Measurements from ENCODE around the gene CDAN1.

CDAN1 gene

DNA sequence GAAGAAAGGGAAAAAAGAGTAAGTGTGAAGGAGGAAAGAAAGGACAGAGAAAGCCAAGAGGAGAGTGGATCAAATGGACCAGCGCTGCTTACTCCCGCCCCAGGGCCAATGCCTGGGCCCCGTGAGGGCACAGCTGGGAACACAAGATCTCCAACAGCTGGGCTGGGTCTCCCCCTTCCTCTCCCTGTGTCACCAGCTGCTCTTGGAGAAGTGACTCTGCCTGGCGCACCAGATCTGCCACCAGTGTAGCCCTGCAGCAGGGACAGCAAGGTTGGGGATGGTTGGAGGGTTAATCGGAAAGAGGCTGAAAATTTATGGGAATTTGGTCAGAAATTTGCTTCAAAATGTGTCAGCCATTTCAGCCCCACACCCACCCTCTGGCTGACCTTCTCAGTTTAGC lies 8.4 kb downstream of the CDAN1 start:
- H3K27me3 ChIP-seq (ENCODE audit: insufficient read depth, poor library complexity, severe bottlenecking): no peaks in the 10 kb centered on the region
- peaks cover 92% of the 10 kb centered on the region for H3K36me3 ChIP-seq (ENCODE audit: low read depth)
- TF ChIP-seq, protein P1, sequence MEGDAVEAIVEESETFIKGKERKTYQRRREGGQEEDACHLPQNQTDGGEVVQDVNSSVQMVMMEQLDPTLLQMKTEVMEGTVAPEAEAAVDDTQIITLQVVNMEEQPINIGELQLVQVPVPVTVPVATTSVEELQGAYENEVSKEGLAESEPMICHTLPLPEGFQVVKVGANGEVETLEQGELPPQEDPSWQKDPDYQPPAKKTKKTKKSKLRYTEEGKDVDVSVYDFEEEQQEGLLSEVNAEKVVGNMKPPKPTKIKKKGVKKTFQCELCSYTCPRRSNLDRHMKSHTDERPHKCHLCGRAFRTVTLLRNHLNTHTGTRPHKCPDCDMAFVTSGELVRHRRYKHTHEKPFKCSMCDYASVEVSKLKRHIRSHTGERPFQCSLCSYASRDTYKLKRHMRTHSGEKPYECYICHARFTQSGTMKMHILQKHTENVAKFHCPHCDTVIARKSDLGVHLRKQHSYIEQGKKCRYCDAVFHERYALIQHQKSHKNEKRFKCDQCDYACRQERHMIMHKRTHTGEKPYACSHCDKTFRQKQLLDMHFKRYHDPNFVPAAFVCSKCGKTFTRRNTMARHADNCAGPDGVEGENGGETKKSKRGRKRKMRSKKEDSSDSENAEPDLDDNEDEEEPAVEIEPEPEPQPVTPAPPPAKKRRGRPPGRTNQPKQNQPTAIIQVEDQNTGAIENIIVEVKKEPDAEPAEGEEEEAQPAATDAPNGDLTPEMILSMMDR (IDR thresholded peaks at IDR 0.05; ENCODE audit: poor library complexity, severe bottlenecking): no peak
- no peaks in the 10 kb centered on the region for H3K9me3 ChIP-seq (ENCODE audit: severe bottlenecking)
- ATAC-seq (ENCODE audit: low read depth) (no peak), DNase-seq (ENCODE audit: low spot score) (no peak)
- no peaks in the 10 kb centered on the region for H3K4me1 ChIP-seq (ENCODE audit: insufficient read depth, poor library complexity, severe bottlenecking)
- no peak overlapping the region for H3K27ac ChIP-seq (ENCODE audit: poor library complexity, severe bottlenecking)
- no peak overlapping the region for H3K4me3 ChIP-seq (ENCODE audit: severe bottlenecking)

DNA sequence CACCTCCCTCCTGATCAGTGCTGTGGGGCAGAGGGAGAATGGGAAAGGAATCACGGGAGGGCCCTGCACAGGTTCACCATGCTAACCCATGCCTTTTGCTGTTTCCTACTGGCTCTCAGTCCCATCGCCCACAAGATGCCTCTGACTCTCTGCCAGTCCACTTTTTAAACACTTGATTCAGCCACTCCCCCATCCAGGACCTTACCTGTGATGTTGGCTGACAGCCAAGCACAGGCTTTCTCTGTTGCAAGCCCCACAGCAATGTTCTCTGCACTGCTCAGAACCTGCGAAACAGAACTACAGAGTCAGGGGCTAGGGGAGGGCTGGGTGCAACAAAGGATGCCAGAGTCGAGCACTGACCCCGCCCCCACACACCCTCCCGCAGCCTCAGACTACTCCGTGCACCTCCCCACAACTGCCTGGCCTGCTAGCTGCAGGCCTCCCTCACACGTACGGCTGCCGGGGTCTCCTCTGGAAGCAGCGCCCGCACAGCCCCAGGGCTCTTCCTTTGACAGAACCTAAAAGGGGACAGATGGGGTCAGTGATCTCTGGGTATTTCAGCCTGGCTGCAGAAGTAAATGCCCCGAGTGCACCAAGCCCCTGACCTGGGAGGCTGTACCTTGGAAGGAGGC lies 9.1 kb downstream of the CDAN1 start:
- H3K27me3 ChIP-seq (ENCODE audit: insufficient read depth, poor library complexity, severe bottlenecking): no peaks in the 10 kb centered on the region
- ATAC-seq (ENCODE audit: low read depth): peak; percentile 22
- no peaks in the 10 kb centered on the region for H3K4me1 ChIP-seq (ENCODE audit: insufficient read depth, poor library complexity, severe bottlenecking)
- H3K4me3 ChIP-seq (ENCODE audit: severe bottlenecking): no peak overlapping the region
- TF ChIP-seq, protein P1 (IDR thresholded peaks at IDR 0.05; ENCODE audit: poor library complexity, severe bottlenecking): no peak
- no peak overlapping the region for H3K27ac ChIP-seq (ENCODE audit: poor library complexity, severe bottlenecking)
- no peaks in the 10 kb centered on the region for H3K9me3 ChIP-seq (ENCODE audit: severe bottlenecking)
- H3K36me3 ChIP-seq (ENCODE audit: low read depth): peaks cover 92% of the 10 kb centered on the region
- no peak for DNase-seq (ENCODE audit: low spot score)

DNA sequence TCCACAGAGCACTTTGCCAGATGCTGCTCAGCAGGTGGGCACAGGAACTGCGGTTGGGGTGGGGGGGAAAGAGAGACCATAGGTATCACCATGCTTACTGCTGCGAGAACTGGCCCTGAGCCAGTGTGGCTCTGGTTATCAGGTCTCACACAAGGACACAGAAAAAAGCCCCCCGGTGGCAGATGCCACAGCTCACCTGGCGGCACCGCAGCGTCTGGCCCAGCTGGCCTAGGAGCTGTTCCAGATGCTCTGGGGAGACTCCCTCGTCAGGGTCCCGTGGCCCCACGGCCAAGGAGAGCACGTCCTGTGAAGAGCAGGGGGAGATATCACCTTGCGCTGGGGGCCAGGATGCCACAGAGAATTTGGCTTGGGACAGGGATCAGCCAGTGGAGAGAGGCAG lies 10.8 kb downstream of the CDAN1 start:
- peaks cover 80% of the 10 kb centered on the region for H3K36me3 ChIP-seq (ENCODE audit: low read depth)
- no peaks in the 10 kb centered on the region for H3K9me3 ChIP-seq (ENCODE audit: severe bottlenecking)
- TF ChIP-seq, protein P1 (IDR thresholded peaks at IDR 0.05; ENCODE audit: poor library complexity, severe bottlenecking): no peak
- no peak for DNase-seq (ENCODE audit: low spot score)
- H3K27ac ChIP-seq (ENCODE audit: poor library complexity, severe bottlenecking): no peak overlapping the region
- no peak for ATAC-seq (ENCODE audit: low read depth)
- peaks cover 2% of the 10 kb centered on the region for H3K4me1 ChIP-seq (ENCODE audit: insufficient read depth, poor library complexity, severe bottlenecking)
- no peaks in the 10 kb centered on the region for H3K27me3 ChIP-seq (ENCODE audit: insufficient read depth, poor library complexity, severe bottlenecking)
- no peak overlapping the region for H3K4me3 ChIP-seq (ENCODE audit: severe bottlenecking)

DNA sequence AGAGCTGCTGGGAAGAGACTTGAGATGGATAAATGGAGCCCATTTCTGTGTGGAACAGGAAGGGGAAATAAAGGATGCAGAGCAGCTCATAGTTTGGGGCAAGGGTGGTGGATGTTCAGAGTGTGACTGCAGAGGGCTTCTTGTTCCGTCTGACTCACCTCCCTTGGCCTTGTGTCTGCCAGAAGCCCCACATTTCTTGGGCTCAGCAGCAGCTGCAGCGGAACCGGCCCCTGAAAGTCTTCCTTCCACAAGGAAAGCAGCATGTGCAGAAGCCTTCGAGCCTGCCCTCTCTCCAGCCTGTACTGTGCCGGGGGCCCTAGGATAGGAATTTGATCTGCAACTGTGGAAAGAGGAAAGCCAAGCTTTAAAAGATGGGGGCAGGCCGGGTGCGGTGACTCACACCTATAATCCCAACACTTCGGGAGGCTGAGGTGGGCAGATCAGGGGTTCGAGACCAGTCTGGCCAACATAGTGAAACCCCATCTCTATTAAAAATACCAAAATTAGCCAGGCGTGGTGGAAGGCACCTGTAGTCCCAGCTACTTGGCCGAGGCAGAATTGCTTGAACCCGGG lies 11.5 kb downstream of the CDAN1 start:
- Histone ChIP-seq H3K36me3 (ENCODE audit: low read depth) (peaks cover 73% of the 10 kb centered on the region), H3K4me3 (ENCODE audit: severe bottlenecking) (no peak overlapping the region), H3K27me3 (ENCODE audit: insufficient read depth, poor library complexity, severe bottlenecking) (no peaks in the 10 kb centered on the region), H3K9me3 (ENCODE audit: severe bottlenecking) (no peaks in the 10 kb centered on the region), H3K27ac (ENCODE audit: poor library complexity, severe bottlenecking) (no peak overlapping the region), H3K4me1 (ENCODE audit: insufficient read depth, poor library complexity, severe bottlenecking) (peaks cover 6% of the 10 kb centered on the region)
- no peak for ATAC-seq (ENCODE audit: low read depth)
- DNase-seq (ENCODE audit: low spot score): no peak
- TF ChIP-seq, protein P1 (IDR thresholded peaks at IDR 0.05; ENCODE audit: poor library complexity, severe bottlenecking): no peak

DNA sequence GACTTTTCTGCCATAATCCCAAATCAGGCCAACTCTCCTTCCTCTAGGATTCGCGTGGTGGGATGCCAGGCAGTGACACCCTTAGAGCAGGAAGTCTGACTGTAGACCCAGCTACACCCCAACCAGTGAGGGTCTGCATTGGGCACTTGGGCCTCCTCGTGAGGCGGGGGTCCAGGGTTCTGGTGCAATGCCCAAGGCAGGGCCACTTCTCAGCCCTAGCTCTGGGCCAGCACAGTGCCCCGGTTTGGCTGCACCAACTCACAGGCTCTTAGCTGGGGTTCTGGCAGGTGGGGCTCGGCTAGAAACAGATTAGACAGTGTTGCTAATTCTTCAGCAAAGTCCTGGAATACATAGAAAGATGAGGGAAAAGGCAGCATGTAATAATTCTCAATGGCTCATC lies 12.7 kb downstream of the CDAN1 start:
- no peaks in the 10 kb centered on the region for H3K9me3 ChIP-seq (ENCODE audit: severe bottlenecking)
- H3K4me1 ChIP-seq (ENCODE audit: insufficient read depth, poor library complexity, severe bottlenecking): peaks cover 6% of the 10 kb centered on the region
- no peaks in the 10 kb centered on the region for H3K27me3 ChIP-seq (ENCODE audit: insufficient read depth, poor library complexity, severe bottlenecking)
- H3K27ac ChIP-seq (ENCODE audit: poor library complexity, severe bottlenecking): no peak overlapping the region
- no peak overlapping the region for H3K4me3 ChIP-seq (ENCODE audit: severe bottlenecking)
- peaks cover 64% of the 10 kb centered on the region for H3K36me3 ChIP-seq (ENCODE audit: low read depth)
- TF ChIP-seq, protein P1 (IDR thresholded peaks at IDR 0.05; ENCODE audit: poor library complexity, severe bottlenecking): no peak
- ATAC-seq (ENCODE audit: low read depth) (no peak), DNase-seq (ENCODE audit: low spot score) (no peak)

Data from RWPE2 (cell line).